HTERT RPE-1 (cell line): Measurements from ENCODE around the gene ZNF823.

ENCODE experiments used
- in situ Hi-C: fragments of 300-500 bp; cut with MboI; formaldehyde crosslinking; loops from 4 replicates; pipeline ENCODE4 v1.14.3; 2020; ENCODE audit warnings: low sequenced_read_pairs

ZNF823 gene

DNA sequence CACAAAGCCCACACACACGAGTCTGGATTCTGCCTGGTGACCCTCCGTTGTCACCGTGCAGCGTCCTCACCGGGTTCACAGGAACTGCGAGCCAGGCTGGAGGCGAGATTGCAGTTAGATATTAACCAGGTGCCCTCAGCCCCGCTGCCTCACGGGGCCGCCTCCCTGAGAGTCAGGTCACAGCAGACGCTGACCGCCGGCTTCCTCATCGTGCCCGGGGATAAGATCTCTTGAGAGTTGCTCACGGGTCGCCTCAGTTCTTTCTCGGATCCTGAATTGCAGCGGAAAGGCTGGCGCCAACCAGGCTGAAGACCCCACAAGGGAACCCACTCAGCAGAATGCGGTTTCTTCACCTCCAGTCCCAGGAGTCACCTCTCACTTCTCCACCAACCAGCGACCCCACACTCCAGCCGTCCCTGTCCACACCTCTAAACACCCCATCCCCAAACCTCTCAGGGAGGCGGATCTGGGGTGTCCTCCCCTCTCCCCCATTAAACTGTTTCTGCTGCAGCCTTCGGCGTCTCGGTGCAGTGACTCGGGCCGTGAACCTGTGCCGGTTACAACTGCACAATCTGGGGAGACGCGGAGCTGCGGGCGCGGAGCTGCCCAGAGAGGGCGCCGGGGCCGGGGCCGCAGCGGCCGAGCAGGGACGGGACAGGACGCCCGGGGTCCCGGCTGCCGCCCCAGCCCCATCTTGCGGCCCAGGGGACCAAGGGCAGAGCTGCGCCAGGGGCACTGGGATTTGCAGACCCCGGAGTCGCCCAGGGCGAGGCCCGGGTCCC, 591 bp downstream of the ZNF823 start:
- in situ Hi-C loops = no loop called here

DNA sequence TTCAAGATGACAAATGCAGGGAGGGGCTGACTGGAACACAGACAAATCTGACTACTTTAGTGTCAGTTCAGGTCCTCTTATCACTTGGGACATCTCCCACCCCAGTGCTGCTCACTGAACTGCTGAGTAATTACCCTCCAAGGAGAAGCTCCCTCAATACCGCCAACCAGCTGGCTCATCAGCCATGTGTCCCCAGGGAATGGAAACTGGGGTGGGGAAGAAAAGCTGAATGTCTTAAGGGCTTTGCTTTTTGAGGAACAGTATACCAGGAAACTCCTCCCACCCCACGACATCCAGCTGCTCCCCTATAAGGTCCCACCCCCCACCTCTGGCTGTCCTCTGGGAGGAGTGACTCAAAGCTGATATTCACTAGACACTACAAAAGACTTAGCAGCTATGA, 2.0 kb downstream of the ZNF823 start:
- in situ Hi-C loops = no loop called here

DNA sequence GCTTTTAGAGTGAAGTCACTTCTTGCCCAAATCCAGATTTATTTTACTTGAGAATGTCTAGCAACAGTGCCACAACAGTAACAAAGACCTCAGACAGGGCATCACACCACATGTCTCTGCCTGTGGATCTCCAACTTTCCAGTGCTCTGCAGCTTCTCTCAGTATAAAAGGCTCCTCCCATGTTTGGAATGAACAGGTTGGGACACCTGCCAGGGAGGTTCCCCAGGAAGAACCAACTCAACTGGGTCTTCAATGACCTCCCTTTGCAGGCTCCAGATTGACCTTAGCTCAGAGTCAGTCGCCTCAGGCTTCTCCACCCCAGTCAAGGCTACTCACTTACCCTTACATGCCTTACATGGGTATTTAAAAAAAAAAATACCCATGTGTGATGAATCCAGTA, 3.4 kb downstream of the ZNF823 start:
- in situ Hi-C loops = no loop called here

DNA sequence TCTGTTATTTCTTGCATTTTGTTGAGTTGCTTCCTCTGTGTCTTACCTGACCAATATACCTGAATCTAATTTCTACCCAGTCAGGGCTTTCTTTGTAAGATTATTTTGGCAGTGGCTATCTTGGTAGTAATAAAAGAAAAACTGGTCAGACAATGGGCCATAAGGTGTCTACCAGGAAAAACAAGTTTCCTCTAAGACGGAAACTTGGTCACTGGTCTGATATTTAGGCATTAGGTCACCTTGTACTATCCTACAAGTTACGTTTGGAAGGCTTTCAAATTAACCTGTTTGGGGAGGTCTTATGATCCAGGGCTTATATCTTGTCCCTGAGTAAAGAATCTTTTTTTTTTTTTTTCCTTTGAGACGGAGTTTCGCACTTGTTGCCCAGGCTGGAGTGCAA, 9.2 kb downstream of the ZNF823 start:
- in situ Hi-C loops = no loop called here

DNA sequence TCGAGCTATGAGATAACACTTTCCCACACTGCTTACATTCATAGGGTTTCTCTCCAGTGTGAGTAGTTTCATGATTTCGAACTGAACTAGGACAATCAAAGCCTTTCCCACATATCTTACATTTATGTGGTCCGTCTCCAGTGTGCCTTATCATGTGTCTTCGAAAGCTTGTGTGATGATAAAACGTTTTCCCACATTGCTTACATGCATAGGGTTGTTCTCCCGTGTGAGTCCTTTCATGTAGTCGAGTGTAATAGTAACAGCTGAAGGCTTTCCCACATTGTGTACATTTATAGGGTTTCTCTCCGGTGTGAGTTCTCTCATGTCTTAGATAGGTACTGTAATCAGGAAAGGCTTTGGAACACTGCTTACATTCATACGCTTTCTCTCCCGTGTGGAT, 16.3 kb downstream of the ZNF823 start:
- in situ Hi-C loops = no loop called here

DNA sequence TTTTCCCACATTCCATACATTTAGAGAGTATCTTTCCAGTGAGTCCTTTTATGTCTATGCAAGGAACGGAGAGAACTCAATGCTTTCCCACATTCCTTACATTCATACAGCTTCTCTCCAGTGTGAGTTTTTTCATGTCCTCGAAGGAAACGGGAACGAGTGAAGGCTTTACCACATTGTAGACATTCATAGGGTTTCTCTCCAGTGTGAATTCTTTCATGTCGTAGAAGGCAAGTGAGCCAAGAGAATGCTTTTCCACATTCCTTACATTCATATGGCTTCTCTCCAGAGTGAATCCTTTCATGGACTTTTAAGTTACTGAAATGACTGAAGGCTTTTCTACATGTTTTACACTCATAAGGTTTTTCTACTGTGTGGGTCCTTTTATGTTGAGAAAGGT, 17.1 kb downstream of the ZNF823 start:
- in situ Hi-C loops = no loop called here

DNA sequence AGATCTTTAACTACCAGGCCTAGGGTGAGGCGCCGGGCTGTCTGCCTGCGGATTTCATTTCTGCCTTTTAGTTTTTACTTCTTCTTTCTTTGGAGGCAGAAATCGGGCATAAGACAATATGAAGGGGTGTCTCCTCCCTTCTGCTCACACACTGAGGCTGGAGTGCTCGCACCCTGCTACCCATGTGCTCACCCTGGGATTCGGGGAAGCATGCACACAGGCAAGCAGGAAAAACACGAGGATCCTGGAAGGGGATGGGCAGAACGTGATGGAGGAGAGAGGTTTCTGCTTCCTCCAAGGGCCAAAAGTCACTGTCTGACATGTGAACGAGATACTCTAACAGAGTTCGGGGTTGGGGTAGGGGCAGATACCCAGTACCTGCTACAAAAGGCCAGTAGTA, 28.4 kb downstream of the ZNF823 start:
- in situ Hi-C loops = no loop called here

DNA sequence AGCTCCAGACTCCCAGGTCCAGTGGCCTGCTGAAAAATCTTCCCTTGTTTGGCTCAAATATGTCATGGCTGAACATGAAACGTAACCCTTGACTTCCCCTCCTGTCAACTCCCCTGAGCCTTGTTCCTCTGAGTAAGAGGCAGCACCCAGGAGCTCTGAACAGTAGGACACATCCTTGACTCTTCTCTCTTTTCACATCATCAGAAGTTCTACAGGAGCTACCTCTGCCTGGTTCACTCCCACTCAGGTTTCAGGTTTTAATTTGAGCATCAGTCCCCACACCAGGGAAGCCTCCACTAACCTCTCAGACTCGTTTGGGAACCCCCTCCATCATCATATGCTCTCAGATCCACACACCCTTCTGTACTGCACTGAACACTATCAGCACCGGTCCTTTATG, 30.3 kb downstream of the ZNF823 start:
- in situ Hi-C loops = no loop called here

DNA sequence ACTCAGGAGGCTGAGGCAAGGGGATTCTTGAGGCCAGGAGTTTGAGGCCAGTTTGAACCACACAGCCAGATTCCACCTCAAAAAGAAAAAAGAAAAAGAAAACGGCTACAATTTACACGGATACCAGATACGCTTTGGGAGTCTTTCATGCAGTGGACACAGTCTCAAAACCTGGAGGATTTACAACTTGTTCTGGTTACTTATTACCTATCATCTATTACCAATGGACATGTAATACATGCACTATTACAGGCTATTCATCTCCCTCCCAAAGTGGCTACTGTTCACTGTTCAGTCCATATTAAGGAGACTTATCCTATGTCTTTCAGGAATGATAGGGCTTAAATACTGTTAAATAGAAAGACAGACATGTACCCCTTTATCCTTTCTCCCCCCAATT, 33.3 kb downstream of the ZNF823 start:
- in situ Hi-C loops = no loop called here

DNA sequence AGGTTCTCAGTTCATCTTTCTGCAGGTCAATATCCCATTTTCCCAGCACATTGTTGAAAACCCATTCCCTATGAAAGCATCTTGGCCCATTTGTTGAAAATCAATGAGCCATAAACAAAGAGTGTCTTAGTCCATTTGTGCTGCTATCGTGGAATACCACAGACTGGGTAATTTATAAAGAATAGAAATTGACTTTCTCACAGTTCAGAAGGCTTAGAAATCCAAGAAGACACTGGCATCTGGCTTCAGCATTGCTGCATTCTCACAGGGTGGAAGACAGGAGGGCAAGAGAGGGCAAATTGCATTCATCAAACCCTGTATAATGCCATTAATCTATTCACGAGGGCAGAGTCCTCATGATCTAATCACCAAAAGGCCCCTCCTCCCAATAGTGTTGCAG, 34.1 kb downstream of the ZNF823 start:
- in situ Hi-C loops = no loop called here

DNA sequence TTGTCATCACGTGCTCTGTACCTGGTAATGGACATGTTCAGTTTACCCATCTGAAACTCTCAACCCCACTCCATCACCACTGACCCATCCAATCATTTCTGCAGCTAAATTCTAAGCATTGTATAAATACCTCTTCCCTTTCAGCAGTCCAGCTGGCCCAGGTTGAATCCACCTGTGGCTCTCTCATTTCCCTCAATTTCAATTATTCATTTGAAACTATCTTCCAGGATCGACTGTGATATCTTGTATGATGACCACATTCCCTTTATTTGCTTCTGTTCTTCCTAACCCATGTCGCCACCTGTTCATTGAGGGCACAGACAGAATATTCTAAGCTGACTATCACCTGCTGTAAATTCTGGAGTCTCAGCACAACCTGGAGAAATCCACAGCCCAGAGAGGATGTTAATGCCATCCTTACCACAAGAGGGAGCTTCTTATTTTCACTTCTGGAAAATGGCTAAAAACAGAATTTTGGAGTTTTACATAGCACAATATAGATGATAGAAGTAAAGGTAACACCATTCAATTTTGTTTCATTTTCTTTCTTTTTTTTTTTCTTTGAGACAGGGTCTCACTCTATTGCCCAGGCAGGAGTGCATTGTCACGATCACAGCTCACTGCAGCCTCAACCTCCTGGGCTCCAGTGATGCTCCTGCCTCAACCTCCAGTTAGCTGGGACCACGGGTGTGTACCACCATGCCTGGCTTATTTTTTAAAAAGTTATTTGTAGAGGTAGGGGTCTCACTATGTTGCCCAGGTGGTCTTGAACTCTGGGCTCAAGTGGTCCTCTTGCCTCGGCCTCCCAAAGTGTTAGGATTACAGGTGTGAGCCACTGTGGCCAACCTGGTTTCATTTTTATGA, 38.6 kb downstream of the ZNF823 start:
- in situ Hi-C loops = no loop called here

DNA sequence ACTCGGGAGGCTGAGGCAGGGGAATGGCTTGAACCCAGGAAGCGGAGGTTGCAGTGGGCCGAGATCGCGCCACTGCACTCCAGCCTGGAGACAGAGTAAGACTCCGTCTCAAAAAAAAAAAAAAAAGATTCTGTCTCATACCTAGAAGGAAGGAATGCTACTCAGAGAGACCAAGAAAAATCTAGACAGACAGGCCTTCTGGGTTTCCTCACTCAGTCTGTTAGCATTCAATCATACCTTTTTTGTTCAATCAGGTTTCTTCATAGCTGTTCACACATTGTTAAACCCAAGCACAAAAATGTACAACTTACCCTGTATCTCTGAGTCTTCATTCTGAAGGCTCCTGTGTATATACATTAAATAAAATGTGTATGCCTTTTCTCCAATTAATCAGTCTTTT, 40.5 kb downstream of the ZNF823 start:
- in situ Hi-C loops = no loop called here

DNA sequence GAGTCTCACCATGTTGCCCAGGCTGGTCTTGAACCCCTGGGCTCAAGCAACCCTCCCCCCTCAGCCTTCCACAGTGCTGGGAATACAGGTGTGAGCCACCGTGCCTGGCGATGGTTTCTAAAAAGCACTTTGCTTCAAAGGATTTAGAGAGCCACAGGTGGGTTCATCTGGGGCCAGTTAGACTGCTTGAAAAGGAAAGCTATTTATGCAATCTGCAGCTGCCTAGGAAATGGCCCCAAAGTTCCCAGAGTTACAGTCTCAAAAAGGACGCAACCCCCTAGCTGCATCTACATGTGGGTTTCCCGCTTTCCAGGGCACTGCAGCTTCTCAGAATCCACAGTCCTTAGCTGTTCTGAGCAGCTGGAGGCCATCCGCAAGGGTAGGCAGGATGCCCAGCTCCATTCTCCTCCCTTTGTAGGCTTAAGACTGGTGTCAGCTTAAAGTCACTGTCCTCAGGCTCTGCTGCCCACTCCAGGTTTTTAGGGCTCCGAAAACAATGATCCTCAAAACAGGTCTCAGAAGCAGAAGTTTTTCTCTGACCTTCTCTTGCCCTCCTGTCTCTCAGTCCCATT, 41.4 kb downstream of the ZNF823 start:
- in situ Hi-C loops = no loop called here

DNA sequence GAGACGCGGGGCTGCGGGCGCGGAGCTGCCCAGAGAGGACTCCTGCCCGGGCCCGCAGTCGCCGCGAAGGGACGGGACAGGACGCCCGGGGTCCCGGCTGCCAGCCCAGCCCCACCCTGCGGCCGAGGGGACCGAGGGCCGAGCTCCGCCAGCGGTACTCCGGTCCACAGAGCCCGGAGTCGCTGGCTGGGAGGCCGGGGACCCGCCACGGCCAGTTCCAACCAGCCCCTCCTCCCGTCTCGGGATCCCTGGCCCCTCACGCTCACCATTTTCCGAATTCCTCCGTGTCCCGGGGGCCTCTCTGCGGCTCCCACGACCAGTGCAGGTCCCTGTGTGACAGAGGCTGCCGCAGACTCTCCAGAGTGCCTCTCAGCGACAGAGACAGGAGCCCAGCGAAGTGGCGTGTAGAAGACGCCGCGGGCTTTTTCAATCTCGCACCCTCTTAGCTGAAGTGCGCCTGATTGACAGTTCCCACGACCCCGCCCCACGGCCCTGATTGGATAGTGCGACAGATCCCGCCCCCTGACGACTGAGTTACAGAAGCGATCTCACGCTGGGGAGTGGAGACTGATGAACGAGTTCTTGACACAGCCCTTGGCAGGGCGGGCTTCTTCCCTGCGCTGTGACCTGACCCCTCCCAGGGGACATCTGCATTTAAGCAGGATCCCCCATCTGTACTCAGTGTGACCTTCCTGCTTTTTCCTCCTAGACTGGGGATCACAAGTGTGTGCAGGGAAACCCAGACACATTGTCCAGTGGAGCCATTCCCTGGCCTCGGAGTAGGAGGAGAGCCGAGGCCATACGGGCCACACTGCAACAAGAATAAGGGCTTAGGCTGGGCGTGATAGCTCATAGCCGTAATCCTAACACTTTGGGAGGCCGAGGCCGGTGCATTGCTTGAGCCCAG, 44.0 kb downstream of the ZNF823 start:
- in situ Hi-C loops = no loop called here

DNA sequence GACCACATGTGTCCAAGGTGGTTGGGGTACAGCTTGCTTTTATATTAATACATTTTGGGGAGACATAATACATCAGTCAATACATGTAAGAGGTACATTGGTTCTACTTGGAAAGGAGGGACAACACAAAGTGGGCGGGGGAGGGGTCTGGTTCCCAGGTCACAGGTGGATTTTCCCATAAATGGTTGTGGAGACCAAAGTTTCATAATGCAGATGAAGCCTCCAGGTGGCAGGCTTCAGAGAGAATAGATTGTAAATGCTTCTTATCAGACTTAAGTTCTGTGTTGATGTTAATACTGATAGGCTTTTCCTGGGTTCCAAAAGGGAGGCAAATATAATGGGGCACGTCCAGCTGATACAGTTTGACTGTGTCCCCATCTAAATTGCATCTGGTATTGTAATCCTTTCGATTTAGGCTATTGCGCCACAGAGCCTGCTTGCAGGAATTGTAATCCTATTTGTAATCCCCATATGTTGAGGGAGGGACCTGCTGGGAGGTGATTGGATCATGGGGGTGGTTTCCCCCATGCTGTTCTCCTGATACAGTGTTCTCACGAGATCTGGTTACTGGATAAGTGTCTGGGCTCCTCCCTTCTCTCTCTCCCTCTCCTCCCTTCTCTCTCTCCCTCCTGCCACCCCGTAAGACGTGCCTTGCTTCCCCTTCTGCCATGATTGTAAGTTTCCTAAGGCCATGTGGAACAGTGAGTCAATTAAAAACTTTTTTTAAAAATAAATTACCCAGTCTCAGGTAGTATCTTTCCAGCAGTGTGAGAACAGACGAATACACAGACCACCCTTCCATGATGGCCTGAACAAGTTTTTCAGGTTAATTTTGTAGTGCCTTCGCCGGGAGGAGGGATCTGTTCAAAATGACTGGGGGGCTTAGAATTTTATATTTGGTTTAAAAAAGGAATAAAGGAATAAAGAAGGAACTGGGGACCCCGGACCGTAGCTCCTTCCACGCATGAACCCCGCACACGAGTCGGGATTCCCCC, 44.9 kb downstream of the ZNF823 start:
- in situ Hi-C loops = no loop called here

DNA sequence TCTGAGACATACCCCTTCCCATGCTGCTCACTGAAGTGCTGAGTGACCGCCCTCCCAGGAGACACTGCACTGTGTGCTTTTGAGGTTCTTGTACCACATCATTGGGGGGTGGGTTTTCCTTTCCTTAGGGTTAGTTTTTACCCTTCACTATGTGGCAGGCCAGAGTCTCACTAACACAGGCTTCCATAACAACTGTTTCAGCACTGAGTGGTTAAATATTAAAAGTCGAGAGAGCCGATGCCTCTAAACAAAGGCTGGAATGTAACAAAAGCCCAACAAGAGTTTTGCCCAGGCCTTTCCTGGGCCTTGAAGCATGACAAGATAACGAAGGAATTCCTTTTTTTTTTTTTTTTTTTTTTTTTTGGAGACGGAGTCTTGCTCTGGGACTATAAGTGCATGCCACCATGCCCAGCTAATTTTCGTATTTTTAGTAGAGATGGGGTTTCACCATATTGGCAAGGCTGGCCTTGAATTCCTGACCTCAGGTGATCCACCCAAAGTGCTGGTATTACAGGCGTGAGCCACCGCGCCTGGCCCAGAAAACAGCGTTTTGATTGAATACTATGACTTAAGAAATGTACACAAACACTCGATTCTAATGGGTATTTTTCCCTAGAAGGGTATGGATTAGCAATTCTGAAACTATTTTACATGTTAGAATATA, 46.5 kb downstream of the ZNF823 start:
- in situ Hi-C loops = no loop called here

DNA sequence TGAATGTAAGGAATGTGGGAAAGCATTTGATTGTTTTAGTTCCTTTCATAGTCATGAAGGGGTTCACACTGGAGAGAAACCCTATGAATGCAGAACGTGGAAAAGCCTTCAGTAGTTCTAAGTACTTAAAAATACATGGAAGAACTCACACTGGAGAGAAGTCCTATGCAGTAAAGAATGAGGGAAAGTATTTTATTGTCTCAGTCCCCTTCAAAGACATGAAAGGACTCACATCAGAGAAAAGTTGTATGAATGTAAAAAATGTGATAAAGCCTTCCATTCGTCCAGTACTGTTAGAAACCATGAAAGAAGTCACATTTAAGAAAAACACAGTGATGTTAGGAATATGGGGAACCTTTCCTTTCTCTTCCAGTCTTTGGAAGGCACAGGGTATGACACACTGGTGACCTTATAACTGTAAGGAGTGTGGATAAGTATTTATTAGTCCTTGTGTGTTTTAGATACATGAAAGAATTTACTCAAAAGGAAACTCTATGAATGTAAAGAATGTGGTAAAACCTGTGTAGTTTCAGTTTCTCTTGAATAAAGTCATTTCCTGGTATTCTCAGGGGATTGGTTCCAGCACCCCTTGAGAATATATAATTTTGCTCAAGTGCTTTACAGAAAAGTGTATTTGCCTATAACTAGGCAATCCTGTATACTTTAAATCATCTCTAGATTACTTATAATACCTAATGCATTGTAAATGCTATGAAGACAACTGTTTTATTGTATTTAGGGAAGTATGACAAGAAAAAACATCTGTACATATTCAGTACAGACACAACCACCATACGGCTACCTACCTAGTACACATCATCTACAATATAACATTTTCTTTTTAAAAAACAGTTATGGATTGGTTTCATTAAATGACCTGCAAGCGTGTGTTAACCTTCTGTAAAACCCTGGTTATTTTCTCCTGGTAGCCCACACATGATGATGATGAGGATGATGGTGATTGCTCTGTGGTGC, 52.8 kb downstream of the ZNF823 start:
- in situ Hi-C loops = no loop called here
